MM.1S (cell line): ENCODE data around the gene PLXNB1.

Experiments used
- CTCF ChIP-seq: fragments of 300-600 bp; sonication (generic); IDR thresholded peaks from 2 replicates; pipeline ENCODE4 v1.5.1; 2016; ENCODE audit warnings: antibody characterized with exemption, low read length, mixed read lengths
- EZH2phosphoT487 ChIP-seq: fragments of 300-600 bp; sonication (generic); IDR thresholded peaks from 2 replicates; pipeline ENCODE4 v1.6.1; 2018; ENCODE audit warnings: antibody characterized with exemption, low read length

GRCh38 chr3:48427630-48427962 lies 2.3 kb downstream of the PLXNB1 start:
- TF ChIP-seq CTCF (no peak), EZH2phosphoT487 (no peak)
